Fibroblast of peridontal ligament (primary cell): ENCODE data around the gene MAPK11.
A peak's percentile ranks its signal among the peaks of the same experiment; 100 is the strongest.

ENCODE experiments used
- DNase-seq: peaks from one replicate; pipeline ENCODE4 v3.0.0-alpha.2; 2010; ENCODE audit errors: extremely low read depth

Gene MAPK11

GRCh38 chr22:50225200-50225969, 44.8 kb downstream of the MAPK11 start:
- no peak for DNase-seq

- DNase-seq: no peak
These were observed 46.1 kb downstream of the MAPK11 start for GRCh38 chr22:50224071-50224470.

- no peak for DNase-seq
These were observed 47.7 kb downstream of the MAPK11 start for GRCh38 chr22:50222508-50222907.

GRCh38 chr22:50221410-50222300, 48.5 kb downstream of the MAPK11 start:
- no peak for DNase-seq

GRCh38 chr22:50220603-50221409, 49.4 kb downstream of the MAPK11 start:
- DNase-seq: no peak

- DNase-seq: no peak
These were observed 50.2 kb downstream of the MAPK11 start for GRCh38 chr22:50219800-50220602.

GRCh38 chr22:50218996-50219727, 51.0 kb downstream of the MAPK11 start:
- peak; percentile 44 for DNase-seq

- DNase-seq: no peak
These were observed 51.8 kb downstream of the MAPK11 start for GRCh38 chr22:50218153-50218995.

GRCh38 chr22:50217543-50218152, 52.5 kb downstream of the MAPK11 start:
- no peak for DNase-seq

GRCh38 chr22:50216684-50217520, 53.3 kb downstream of the MAPK11 start:
- DNase-seq: no peak

GRCh38 chr22:50216055-50216683, 54.0 kb downstream of the MAPK11 start:
- no peak for DNase-seq

GRCh38 chr22:50215297-50216054, 54.7 kb downstream of the MAPK11 start:
- DNase-seq: no peak
